ENCODE data around the gene MUC21. TPM values are rescaled to one million over a fixed set of nuclear protein-coding genes. Genes with fewer than 3 reads are reported as not detected.
"Not testable (repeated sequence)": the region's sequence is repeated elsewhere in the genome, so short reads cannot be mapped to it uniquely, and the experiment has no call there.

MUC21 gene
- total RNA-seq, 6 experiments from 2014 or later: not detected

DNA sequence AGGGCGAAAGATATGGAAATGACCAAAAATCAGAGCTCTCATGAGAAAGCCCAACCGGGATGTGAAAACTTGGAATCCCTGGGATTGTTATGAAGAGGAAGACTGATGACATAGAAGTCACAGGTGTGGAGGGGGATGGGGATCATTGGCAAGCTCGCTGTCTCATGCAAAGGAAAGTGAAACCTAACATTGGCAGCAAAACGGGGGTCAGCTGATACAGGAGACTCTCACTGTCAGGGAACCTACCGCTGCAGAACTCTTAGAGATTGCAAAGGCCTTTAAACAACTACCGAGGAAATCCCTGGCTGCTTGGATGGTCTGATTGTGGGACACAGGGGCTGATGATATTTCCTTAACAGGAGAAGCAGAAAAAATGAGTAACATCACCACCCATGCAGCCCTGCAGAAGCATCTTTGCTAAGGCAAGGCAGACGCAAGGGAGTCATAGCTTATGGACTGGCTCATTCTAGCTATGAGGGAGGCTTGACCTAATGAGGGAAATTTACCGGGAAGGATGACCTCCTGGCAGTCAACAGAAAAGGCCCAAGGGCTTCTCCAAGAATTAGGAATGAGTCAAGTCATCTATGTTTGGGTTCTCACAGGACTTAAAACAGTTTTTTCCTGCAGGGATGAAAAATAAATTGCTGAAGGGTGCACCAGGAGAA, 7.0 kb downstream of the MUC21 start:
- H3K9me3 Mint-ChIP-seq: peaks cover 5% of the 10 kb centered on the region
- H3K4me1 Mint-ChIP-seq (ENCODE audit: low read depth): peaks cover 11% of the 10 kb centered on the region
- no peak for DNase-seq
- TF ChIP-seq, protein P1, sequence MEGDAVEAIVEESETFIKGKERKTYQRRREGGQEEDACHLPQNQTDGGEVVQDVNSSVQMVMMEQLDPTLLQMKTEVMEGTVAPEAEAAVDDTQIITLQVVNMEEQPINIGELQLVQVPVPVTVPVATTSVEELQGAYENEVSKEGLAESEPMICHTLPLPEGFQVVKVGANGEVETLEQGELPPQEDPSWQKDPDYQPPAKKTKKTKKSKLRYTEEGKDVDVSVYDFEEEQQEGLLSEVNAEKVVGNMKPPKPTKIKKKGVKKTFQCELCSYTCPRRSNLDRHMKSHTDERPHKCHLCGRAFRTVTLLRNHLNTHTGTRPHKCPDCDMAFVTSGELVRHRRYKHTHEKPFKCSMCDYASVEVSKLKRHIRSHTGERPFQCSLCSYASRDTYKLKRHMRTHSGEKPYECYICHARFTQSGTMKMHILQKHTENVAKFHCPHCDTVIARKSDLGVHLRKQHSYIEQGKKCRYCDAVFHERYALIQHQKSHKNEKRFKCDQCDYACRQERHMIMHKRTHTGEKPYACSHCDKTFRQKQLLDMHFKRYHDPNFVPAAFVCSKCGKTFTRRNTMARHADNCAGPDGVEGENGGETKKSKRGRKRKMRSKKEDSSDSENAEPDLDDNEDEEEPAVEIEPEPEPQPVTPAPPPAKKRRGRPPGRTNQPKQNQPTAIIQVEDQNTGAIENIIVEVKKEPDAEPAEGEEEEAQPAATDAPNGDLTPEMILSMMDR (IDR thresholded peaks at IDR 0.05): no peak
- peak overlapping the region; percentile 31; the same call in 1 of the 2 replicates for H3K4me3 Mint-ChIP-seq
- H3K27me3 Mint-ChIP-seq (ENCODE audit: insufficient read depth): peaks cover 19% of the 10 kb centered on the region
- H3K36me3 Mint-ChIP-seq (ENCODE audit: low read depth): no peaks in the 10 kb centered on the region
- H3K27ac Mint-ChIP-seq: no peak overlapping the region

DNA sequence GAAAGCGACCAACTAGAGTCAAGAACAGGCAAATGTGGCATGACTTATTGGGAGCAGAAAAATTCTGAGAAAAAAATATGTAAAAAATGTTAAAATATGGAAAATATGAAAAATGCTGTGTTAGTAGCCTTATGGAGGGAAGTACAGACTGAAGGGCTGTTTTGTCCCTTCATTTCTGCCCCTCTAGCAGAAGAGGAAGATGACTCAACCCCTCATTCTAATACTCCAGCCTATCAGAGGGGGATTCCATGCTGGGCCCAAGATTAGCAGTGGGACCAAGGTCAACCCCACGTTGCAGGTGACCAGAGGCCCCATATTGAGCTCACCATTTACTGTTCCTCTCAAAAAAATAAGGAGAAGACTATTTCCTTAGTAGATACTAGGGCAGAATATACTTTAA, 8.4 kb downstream of the MUC21 start:
- TF ChIP-seq, protein P1 (IDR thresholded peaks at IDR 0.05): no peak
- Mint-ChIP-seq H3K9me3 (peaks cover 5% of the 10 kb centered on the region), H3K36me3 (ENCODE audit: low read depth) (no peaks in the 10 kb centered on the region), H3K27ac (no peak overlapping the region), H3K27me3 (ENCODE audit: insufficient read depth) (peaks cover 21% of the 10 kb centered on the region), H3K4me1 (ENCODE audit: low read depth) (peaks cover 11% of the 10 kb centered on the region), H3K4me3 (no peak overlapping the region)
- DNase-seq: no peak

DNA sequence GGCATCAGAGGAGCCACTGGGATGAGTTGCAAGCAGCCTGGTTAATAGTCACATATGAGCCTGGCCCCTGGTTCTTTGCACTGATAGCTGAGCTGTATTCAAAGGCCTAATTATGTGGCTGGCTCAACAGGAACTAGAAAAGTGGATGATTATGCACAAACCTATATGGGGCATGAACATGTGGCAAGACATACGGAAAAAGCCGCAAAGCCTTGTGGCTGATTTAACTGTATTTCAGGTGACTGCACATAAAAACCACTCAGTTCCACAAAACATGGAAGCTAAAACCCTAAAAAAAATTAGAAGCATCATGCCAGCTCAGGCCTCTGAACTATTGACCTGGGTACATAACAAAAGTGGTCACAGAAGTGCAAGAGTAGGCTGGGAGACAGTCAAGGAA, 13.8 kb downstream of the MUC21 start:
- H3K4me3 Mint-ChIP-seq: no peak overlapping the region
- no peak overlapping the region for H3K27ac Mint-ChIP-seq
- H3K27me3 Mint-ChIP-seq (ENCODE audit: insufficient read depth): peaks cover 13% of the 10 kb centered on the region; the same call in 1 of the 2 replicates
- no peak for DNase-seq
- TF ChIP-seq, protein P1 (IDR thresholded peaks at IDR 0.05): no peak
- H3K4me1 Mint-ChIP-seq (ENCODE audit: low read depth): no peaks in the 10 kb centered on the region
- no peaks in the 10 kb centered on the region for H3K36me3 Mint-ChIP-seq (ENCODE audit: low read depth)
- H3K9me3 Mint-ChIP-seq: peaks cover 5% of the 10 kb centered on the region; the same call in 1 of the 2 replicates

DNA sequence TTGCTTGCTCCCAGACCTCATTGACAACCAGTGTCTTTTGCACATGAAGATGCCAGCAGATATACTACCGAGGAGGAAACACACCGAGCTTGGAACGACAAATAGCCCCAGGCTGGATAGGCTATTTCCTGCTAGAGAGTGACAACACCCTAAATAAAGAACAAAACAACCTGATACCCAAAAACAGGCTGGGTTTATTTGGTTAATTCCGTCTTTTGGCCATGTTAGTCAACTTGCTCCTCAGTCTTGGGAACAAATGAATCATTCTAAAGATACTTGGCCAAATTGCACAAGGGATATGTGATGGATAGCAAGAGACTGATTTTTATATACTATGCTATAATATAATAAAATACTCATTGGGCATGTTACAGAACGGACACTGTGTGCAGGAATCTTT, 15.3 kb downstream of the MUC21 start:
- Mint-ChIP-seq H3K9me3 (peaks cover 5% of the 10 kb centered on the region; the same call in 1 of the 2 replicates), H3K27ac (no peak overlapping the region), H3K36me3 (ENCODE audit: low read depth) (no peaks in the 10 kb centered on the region), H3K4me3 (no peak overlapping the region), H3K27me3 (ENCODE audit: insufficient read depth) (peaks cover 13% of the 10 kb centered on the region; the same call in 1 of the 2 replicates), H3K4me1 (ENCODE audit: low read depth) (no peaks in the 10 kb centered on the region)
- TF ChIP-seq, protein P1 (IDR thresholded peaks at IDR 0.05): no peak
- DNase-seq: no peak

DNA sequence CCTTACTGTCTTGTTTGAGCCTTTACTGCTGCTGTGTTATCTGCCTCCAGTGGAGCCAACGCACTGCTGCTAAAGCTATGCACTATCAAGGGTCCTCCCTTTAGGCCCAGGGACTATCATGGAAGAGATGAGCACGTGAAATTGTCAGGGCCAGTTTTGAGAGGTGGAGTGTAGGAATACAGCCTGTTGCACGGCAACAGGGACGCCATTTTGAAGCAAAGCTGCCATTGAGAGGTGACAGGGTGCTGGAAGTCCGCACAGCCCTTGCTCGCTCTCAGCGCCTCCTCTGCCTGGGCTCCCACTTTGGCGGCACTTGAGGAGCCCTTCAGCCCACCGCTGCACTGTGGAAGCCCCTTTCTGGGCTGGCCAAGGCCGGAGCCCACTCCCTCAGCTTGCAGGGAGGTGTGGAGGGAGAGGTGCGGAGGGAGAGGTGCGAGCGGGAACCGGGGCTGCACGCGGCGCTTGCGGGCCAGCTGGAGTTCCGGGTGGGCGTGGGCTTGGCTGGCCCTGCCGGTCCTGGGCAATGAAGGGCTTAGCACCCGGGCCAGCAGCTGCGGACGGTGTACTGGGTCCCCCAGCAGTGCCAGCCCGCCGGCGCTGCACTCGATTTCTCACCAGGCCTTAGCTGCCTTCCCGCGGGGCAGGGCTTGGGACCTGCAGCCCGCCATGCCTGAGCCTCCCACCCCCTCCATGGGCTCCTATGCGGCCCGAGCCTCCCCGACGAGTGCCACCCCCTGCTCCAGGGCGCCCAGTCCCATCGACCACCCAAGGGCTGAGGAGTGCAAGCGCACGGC, 16.7 kb downstream of the MUC21 start:
- H3K4me1 Mint-ChIP-seq (ENCODE audit: low read depth); H3K36me3 Mint-ChIP-seq (ENCODE audit: low read depth); DNase-seq; H3K4me3 Mint-ChIP-seq; H3K27ac Mint-ChIP-seq; H3K9me3 Mint-ChIP-seq: not testable (repeated sequence)
- H3K27me3 Mint-ChIP-seq (ENCODE audit: insufficient read depth): peaks cover 14% of the 10 kb centered on the region

DNA sequence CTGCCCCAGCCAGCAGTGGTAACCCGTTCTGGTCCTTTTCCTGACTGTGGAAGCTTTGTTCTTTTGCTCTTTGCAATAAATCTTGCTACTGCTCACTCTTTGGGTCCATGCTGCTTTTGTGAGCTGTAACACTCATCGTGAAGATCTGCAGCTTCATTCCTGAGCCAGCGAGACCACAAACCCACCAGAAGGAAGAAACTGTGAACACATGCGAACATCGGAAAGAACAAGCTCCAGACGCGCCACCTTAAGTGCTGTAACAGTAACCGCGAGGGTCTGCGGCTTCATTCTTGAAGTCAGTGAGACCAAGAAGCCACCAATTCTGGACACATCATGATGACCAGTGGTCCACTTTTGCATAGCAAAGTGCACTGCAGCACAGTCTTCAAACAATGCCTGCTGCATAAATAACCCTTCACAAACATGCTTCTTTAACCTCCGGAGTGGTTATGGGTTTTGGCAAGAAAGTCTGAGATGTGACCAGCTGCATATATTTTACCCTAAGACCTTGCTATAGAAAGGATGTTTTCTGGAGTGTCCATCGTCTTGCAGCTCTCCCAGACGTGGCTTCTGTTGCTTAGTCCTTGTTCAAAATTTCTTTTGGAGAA, 17.9 kb downstream of the MUC21 start:
- Mint-ChIP-seq H3K4me3 (no peak overlapping the region), H3K27me3 (ENCODE audit: insufficient read depth) (peaks cover 7% of the 10 kb centered on the region), H3K9me3 (no peaks in the 10 kb centered on the region), H3K4me1 (ENCODE audit: low read depth) (no peaks in the 10 kb centered on the region), H3K27ac (no peak overlapping the region), H3K36me3 (ENCODE audit: low read depth) (no peaks in the 10 kb centered on the region)
- TF ChIP-seq, protein P1 (IDR thresholded peaks at IDR 0.05): no peak
- DNase-seq: no peak
